ENCODE measurements around the gene PTPN14. TPM values are rescaled to one million over a fixed set of nuclear protein-coding genes. Genes with fewer than 3 reads are reported as not detected.

PTPN14 gene
- total RNA-seq, 6 donors from 2014 or later = 15.4 to 42.9 (median 27.0) TPM

- whole genome bisulfite sequencing, 2 donors = 66 to 76% methylated on average over 4 of the region's 4 CpGs
- no peaks in the 10 kb centered on the region for H3K9me3 ChIP-seq
- no peaks in the 10 kb centered on the region for H3K36me3 ChIP-seq
- H3K4me3 ChIP-seq = no peak overlapping the region
- ATAC-seq (ENCODE audit: low FRiP score in 2 of 2) (no peak), DNase-seq (no peak)
- TF ChIP-seq CTCF (IDR thresholded peaks at IDR 0.05) = no peak
- TF ChIP-seq POLR2AphosphoS5 (IDR thresholded peaks at IDR 0.05) = no peak
- TF ChIP-seq POLR2A (IDR thresholded peaks at IDR 0.05) = no peak
- TF ChIP-seq EP300 (IDR thresholded peaks at IDR 0.05) = no peak
- H3K27me3 ChIP-seq = no peaks in the 10 kb centered on the region
- no peak overlapping the region for H3K27ac ChIP-seq
- peaks cover 0 to 3% (median 0%) of the 10 kb centered on the region in 4 donors for H3K4me1 ChIP-seq
Observed at GRCh38 chr1:214503553-214503952, 47.8 kb downstream of the PTPN14 start.

GRCh38 chr1:214500340-214501055, 50.9 kb downstream of the PTPN14 start:
- Histone ChIP-seq H3K9me3 (no peaks in the 10 kb centered on the region), H3K36me3 (no peaks in the 10 kb centered on the region), H3K27me3 (no peaks in the 10 kb centered on the region), H3K4me1 (no peaks in the 10 kb centered on the region), H3K4me3 (no peak overlapping the region), H3K27ac (no peak overlapping the region)
- DNase-seq (no peak), ATAC-seq (ENCODE audit: low FRiP score in 2 of 2) (no peak)
- no peak for TF ChIP-seq POLR2A (IDR thresholded peaks at IDR 0.05)
- TF ChIP-seq EP300 (IDR thresholded peaks at IDR 0.05) = no peak
- TF ChIP-seq POLR2AphosphoS5 (IDR thresholded peaks at IDR 0.05) = no peak
- no peak for TF ChIP-seq CTCF (IDR thresholded peaks at IDR 0.05)
- 76 to 80% methylated on average over 4 of the region's 4 CpGs for WGBS, 2 donors

GRCh38 chr1:214499732-214500131, 51.7 kb downstream of the PTPN14 start:
- 42 to 59% methylated on average over 4 of the region's 4 CpGs for WGBS, 2 donors
- Histone ChIP-seq H3K4me3 (no peak overlapping the region), H3K27ac (no peak overlapping the region), H3K27me3 (no peaks in the 10 kb centered on the region), H3K9me3 (no peaks in the 10 kb centered on the region), H3K4me1 (peaks cover 0 to 2% (median 0%) of the 10 kb centered on the region in 4 donors), H3K36me3 (no peaks in the 10 kb centered on the region)
- ATAC-seq (ENCODE audit: low FRiP score in 2 of 2) = no peak
- TF ChIP-seq POLR2A (IDR thresholded peaks at IDR 0.05) (no peak), POLR2AphosphoS5 (IDR thresholded peaks at IDR 0.05) (no peak), EP300 (IDR thresholded peaks at IDR 0.05) (no peak), CTCF (IDR thresholded peaks at IDR 0.05) (no peak)
- no peak for DNase-seq

GRCh38 chr1:214498021-214498420, 53.4 kb downstream of the PTPN14 start:
- Histone ChIP-seq H3K36me3 (no peaks in the 10 kb centered on the region), H3K4me1 (peaks cover 0 to 6% (median 0%) of the 10 kb centered on the region in 4 donors), H3K27me3 (no peaks in the 10 kb centered on the region), H3K27ac (no peak overlapping the region), H3K4me3 (no peak overlapping the region), H3K9me3 (no peaks in the 10 kb centered on the region)
- WGBS, 2 donors = 34 to 64% methylated on average over 1 of the region's 1 CpG
- no peak for ATAC-seq (ENCODE audit: low FRiP score in 2 of 2)
- TF ChIP-seq CTCF (IDR thresholded peaks at IDR 0.05) = no peak
- no peak for TF ChIP-seq POLR2A (IDR thresholded peaks at IDR 0.05)
- TF ChIP-seq EP300 (IDR thresholded peaks at IDR 0.05) = no peak
- no peak for TF ChIP-seq POLR2AphosphoS5 (IDR thresholded peaks at IDR 0.05)
- no peak for DNase-seq

- peaks cover 0 to 6% (median 0%) of the 10 kb centered on the region in 4 donors for H3K4me1 ChIP-seq
- ATAC-seq (ENCODE audit: low FRiP score in 2 of 2) = no peak
- WGBS, 2 donors = 79 to 89% methylated on average over 4 of the region's 4 CpGs
- no peaks in the 10 kb centered on the region for H3K9me3 ChIP-seq
- no peak overlapping the region for H3K4me3 ChIP-seq
- no peak for DNase-seq
- no peak overlapping the region for H3K27ac ChIP-seq
- H3K36me3 ChIP-seq = no peaks in the 10 kb centered on the region
- H3K27me3 ChIP-seq = no peaks in the 10 kb centered on the region
- TF ChIP-seq POLR2A (IDR thresholded peaks at IDR 0.05) = no peak
- TF ChIP-seq EP300 (IDR thresholded peaks at IDR 0.05) = no peak
- no peak for TF ChIP-seq CTCF (IDR thresholded peaks at IDR 0.05)
- TF ChIP-seq POLR2AphosphoS5 (IDR thresholded peaks at IDR 0.05) = no peak
Observed at GRCh38 chr1:214496126-214496525, 55.3 kb downstream of the PTPN14 start.

All from upper lobe of left lung (tissue), 6 donors.